T-helper 9 cell (primary cell): ENCODE results near the gene KLRK1.
A peak's percentile ranks its signal among the peaks of the same experiment; 100 is the strongest.
"Not testable (repeated sequence)": the region's sequence is repeated elsewhere in the genome, so short reads cannot be mapped to it uniquely, and the experiment has no call there.

Source experiments
- DNase-seq: peaks from one replicate; pipeline ENCODE4 v3.0.0-alpha.2; 2020

KLRK1 gene

GRCh38 chr12:10387498-10387897 lies 2.3 kb downstream of the KLRK1 start:
- not testable (repeated sequence) for DNase-seq

GRCh38 chr12:10386857-10387256 lies 3.0 kb downstream of the KLRK1 start:
- no peak for DNase-seq

- no peak for DNase-seq
These were observed 4.7 kb downstream of the KLRK1 start for GRCh38 chr12:10385166-10385613.

- DNase-seq = no peak
These were observed 5.7 kb downstream of the KLRK1 start for GRCh38 chr12:10384191-10384590.

- DNase-seq = no peak
These were observed 7.8 kb downstream of the KLRK1 start for GRCh38 chr12:10381928-10382628.

- not testable (repeated sequence) for DNase-seq
These were observed 11.1 kb downstream of the KLRK1 start for GRCh38 chr12:10378737-10379136.

- no peak for DNase-seq
These were observed 15.2 kb downstream of the KLRK1 start for GRCh38 chr12:10374624-10375018.

- DNase-seq = no peak
These were observed 17.3 kb downstream of the KLRK1 start for GRCh38 chr12:10372559-10372958.

GRCh38 chr12:10371893-10372535 lies 17.8 kb downstream of the KLRK1 start:
- not testable (repeated sequence) for DNase-seq

GRCh38 chr12:10369557-10370415 lies 20.1 kb downstream of the KLRK1 start:
- DNase-seq = no peak

- DNase-seq = no peak
These were observed 21.4 kb downstream of the KLRK1 start for GRCh38 chr12:10368206-10369171.

GRCh38 chr12:10367714-10368113 lies 22.1 kb downstream of the KLRK1 start:
- not testable (repeated sequence) for DNase-seq

- DNase-seq = no peak
These were observed 23.0 kb downstream of the KLRK1 start for GRCh38 chr12:10366875-10367274.

GRCh38 chr12:10365696-10366405 lies 24.0 kb downstream of the KLRK1 start:
- DNase-seq = no peak

GRCh38 chr12:10364815-10365622 lies 24.8 kb downstream of the KLRK1 start:
- DNase-seq = peak; percentile 19

- no peak for DNase-seq
These were observed 25.7 kb downstream of the KLRK1 start for GRCh38 chr12:10363914-10364814.

GRCh38 chr12:10363658-10363913 lies 26.3 kb downstream of the KLRK1 start:
- no peak for DNase-seq

GRCh38 chr12:10362828-10363657 lies 26.8 kb downstream of the KLRK1 start:
- DNase-seq = no peak

GRCh38 chr12:10362325-10362724 lies 27.5 kb downstream of the KLRK1 start:
- no peak for DNase-seq
